HG03460 (cell line): Measurements from ENCODE around the gene ZMIZ1.

Source experiments
- ATAC-seq: cut with Tn5 transposase; IDR thresholded peaks from one replicate; pipeline ENCODE4 v1.9.1; 2021; ENCODE audit not compliant: unreplicated experiment

The ZMIZ1 gene

DNA sequence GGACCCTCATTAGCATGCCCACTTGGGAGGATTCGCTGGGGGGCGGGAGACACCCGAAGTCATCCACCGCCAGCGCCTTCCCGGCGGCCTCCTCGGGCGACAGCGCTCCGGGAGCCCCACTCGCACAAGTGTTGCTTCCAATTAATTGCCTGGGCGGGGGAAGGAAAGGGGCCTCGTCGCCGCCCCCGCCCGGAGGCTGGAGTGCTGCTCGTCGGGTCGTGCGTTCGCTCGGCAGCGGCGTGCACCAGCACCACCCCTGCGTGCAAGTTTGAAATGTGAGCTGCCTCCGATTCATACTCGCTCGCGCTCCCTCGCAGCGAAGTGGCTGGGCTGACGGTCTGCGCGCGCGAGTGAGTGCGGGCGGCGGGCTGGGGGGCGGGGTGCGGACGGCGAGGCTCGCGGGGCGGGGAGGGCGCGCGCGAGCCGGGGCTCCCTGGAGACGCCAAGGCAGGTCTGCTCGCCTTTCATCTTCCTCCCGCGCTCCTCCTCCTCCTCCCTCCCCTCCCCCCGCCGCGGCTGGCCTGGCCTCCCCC, 173.9 kb downstream of the ZMIZ1 start:
- peak; percentile 23 for ATAC-seq

DNA sequence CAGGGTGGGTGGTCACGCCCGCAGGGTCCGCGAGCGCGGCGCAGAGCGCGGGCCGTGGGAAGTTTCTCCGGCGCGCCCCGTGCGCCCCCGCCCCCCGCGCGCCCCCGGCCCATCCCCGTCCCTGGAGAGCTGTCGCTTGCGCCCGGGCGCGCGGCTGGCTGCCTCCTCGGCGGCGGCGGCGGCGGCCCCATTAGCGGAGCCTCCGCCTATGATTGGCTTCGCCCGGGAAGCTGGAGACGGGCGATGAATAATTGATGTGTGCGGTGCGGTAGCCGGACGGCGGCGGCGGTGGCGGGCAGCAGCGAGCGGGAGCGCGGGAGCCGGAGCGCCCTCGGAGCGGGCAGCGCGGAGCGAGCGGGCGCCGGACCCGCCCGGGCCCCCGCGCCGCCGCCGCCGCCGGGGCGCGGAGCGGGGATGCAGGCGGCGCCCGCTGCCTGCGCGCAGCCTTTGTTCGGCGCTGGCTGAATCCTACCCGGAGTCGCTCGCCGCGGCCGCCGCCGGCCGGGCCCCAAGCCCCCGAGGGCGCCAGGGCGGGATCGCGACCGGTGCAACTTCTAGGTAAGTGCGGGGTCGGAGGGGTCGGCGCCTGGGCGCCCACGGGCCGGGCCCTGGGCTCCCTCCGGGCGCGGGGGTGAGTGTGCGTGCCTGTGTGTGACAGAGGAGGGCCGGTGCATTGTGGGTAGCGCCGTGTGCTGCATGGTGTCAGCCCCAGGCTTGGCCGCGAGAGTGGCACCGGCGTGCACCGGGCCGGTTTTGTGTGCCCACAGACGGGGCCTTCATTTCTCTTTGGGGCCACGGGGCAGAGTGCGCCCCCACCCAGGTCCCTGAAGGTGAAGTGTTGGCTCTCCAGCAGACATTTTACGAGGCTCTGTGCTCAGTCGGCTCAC, 174.7 kb downstream of the ZMIZ1 start:
- peak; percentile 37 for ATAC-seq

DNA sequence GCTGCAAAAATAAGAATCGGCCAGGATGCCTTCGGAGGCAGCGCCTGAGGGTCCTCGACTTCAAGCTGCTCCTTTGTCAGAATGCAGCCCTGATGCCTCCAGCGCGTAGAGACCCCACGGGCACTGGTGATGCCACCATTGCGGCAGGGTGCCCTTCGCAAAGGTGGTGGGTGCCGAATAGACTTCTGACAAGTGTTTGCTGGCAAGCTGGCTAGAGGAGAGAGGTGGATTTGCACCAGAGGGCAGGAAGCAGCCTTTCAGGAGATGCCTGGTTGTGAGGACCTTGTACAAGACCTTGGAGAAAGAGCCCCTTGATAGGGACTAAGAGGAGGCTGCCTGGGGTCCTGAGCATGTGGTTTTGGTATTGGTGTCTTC, 175.3 kb downstream of the ZMIZ1 start:
- ATAC-seq: no peak

DNA sequence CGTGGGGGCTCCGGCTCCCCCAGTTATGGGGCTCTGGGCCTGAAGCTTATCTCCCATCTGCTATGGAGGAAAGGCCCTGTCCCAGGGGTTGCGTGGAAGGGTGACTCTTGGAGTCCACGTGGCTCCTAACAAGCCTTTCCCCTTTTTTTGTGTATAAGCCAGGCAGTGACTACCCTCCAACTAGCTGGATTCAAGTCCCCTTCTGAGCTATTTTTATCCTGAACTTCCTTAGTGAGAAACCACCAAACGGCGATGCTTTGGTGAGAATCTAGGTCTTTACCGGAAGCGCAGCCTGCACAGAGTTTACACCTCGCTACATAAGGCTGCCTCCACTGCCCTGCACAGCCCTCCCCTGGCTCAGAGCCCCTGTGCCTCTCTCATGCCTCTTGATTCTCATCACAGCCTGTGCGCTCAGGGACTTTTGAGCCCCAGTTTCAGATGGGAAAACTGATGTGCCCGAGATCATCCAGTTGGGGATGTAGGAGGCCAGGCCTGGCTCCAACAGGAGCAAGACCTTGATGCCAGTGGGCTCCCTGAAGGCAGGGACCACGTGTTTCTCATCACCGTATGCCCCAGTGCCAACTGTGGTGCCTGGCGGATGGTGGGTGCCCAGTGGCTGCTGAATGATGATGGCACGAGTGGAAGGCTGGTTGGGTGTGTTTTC, 176.2 kb downstream of the ZMIZ1 start:
- peak; percentile 39 for ATAC-seq

DNA sequence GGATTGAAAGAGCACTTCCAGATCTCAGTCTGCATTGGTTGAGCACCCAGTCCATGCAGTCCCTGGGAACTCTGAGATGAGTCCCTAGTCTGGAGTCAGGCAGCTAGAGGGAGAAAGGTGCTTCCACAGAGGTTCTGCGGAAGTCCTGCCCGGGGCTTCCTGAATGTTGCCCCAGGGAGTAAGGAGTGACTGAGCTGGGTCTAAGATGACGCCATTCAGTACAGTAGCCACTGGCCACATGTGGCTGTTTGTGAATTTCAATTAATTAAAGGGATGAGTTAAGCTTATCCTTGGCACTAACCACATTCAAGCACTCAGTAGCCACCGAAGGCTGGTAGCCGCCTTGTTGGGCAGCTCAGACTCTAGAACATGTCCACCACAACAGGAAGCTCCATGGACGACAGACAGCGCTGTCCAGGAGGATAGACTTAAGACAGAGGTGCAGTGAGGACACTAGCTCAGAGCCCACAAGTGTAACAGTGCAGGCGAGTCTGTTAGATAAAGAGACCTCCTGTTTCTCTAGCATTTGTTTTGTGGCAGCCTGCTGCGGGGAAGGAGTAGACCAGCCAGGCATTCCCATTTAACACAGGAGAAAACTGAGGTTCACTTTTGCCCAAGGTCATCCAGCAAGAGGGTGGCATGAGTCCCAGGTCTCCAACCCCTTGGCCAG, 176.9 kb downstream of the ZMIZ1 start:
- ATAC-seq: no peak

DNA sequence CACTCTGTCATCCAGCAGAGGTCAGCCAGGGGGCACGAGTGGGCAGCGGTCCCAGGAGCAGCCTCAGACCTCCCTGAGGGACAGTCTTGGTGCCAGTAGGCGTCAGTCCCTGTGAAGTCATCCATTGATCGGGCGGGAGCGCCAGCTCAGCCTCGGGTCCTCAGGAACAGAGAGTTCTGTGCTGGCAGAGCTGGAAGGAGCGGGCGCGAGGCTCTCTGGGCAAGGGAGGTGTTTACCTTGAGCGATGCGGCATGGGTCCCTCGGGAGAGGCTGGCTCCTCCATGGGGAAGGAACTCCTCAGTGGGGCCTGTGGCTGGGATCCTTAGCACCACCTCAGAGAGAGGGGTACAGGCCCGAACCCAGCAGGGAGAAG, 177.4 kb downstream of the ZMIZ1 start:
- no peak for ATAC-seq

DNA sequence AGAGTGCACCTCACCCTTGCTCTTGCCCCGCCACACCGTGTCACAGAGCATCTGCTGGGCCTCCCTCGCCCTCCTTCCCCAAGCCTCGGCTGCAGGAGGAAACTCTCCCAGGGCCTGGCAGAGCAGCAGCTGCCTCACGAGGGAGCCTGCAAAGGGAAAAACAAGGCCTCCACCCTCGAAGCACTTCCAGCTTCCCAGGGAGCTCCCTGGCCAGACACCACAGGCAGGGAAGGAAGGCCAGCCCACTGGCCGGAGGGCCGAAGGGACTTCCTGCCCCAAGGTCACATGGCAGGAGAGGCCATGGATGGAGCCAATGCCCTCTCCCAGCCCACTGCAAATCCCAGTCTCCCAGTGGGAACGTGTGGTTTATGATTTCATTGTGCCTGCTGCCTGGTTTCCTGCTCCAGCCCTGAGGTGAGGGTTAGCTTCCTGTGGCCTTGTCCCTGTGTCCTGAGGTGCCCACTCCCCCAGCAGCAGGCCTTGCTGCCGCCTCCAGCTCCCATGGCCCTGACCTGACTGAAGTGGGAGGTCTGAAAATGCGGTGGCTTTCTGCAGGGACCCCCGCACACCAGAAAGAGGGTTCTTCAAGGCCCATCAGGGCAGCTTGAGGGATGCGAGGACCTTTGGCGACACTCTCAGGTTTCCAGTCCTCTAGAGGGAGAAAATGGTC, 178.0 kb downstream of the ZMIZ1 start:
- ATAC-seq: no peak

DNA sequence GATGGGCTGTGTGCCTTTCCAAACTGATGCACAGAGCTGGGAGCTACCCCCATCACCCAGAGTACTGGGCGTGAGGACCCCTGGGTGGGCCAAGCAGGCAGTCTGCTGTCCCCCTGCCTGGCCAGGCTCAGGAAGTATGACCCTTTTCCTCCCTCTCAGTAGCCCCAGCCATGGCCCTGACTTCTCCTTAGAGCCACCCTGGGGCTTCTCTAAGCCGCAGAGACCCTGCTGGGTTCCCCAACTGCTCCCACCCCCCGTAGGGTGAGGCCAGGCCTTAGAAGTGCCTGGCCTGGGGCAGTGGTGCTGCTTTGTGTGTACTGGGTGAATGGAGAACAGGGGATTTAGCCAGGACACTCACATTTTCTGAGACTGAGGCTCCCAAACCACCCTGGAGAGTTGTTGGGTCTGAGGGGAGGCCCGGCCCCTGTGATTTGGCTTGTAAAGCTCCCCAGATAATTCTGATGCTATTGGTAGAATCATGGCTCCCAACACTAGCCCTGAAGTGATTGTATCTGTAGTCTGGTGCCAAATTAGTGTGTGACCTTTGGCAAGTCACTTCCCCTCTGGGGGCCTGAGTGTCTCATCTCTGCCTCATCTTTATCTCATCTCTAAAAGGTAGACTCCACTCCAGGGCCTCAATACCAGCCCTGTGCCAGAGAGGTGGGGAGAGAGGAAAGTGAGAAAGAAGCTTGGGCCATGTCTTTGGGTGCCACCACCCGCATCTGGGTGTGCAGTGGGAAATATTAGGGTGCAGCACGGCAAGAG, 178.8 kb downstream of the ZMIZ1 start:
- no peak for ATAC-seq

DNA sequence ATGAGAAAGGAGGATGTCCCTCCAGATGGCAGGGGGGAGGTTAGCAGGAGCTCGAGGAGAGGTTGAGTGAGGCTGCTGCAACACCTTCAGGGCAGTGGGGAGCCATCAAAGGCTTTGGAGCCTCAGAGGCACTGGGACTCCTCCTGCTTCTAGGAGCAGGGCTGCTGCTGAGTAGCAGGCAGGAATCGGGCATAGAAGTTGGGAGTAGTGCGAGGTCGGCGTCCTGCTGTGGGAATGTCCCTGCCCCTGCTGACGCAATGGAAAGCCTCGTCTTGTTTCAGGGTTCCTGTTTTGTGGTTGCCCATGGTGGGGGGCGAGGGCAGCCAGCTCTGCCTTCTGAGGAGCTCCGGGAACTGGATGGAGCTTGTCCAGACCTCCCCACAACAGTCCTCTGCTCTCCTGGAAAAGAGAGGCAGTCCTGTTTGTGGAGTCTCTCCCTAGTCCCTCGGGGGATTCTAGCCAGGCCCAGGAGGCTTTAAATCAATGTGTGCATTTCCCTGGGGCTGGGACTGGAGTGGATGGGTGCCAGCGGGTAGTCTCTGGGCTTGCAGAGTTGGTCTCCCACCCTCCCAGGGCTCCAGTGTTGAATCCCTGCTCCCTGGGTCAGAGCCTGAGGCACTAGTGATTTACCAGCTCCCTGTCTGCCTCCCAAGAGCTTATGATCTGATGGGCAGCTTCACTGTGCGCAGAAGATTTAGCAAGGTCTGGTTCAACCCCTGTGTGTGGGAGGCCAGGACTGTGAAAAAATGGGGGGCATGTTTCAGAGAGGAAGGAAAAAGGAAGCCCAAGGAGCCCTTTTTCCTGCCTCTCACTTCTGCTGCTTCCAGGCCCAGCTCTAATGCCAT, 179.8 kb downstream of the ZMIZ1 start:
- no peak for ATAC-seq

DNA sequence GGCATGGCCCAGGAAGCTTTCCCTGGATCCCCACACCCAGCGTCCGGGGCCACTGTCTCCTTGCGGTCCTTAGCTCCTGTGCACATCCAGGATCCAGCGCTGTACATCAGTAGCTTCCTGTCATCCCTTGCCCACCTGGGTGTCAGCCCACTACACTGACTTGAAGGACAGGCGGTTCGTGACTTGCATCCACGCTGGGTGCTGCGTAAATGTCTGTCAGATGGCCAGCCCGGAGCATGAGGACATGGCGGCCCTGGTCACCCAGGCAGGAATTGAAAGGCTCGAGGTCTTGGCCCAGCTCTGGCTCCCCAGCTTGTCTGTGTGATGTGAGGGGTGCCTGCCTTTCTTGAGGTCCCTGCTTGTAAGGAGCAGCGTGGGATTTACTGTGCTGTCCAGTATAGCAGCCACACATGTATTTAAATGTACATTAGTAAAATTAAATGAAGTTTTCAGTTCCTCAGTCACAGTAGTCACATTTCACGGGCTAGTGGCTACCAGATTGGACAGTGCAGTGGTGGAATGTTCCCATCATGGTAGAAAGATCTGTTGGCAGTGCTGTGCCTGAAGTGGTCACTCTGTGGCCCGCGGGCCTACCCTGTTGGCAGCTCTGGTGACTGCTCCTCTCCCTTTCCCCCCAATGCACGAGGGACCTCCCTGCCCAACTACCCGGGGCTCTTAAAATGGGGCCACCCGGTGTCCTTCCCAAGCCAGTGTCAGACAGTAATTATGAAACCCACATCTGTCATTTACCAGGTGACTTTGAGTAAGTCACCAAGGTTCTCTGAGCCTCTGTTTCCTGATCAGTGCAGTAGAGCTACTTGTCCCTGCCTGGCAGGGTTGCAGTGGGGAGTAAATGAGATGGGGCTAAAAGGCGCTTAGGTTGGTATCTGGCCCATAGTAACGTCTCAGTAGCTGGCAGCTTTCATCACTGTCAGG, 180.7 kb downstream of the ZMIZ1 start:
- peak; percentile 56 for ATAC-seq

DNA sequence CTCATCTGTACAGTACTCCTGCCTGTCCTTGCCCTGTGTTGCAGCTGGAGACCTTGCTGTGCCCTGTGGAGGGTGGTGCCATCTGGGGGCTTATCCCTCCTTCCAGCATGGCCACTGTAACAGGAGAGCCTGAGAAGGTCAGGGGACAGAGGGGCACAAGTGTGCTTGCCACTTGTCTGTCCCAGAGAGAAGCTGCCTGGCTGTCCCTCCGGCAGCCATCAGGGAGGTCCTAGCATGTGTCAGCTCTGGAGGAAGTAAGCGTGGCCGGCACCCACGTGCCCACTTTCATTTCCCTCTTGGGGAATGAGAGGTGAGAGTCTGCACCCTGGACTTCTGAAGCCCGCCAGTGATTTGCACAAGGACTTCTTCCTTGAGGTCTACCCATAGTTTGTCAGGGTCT, 181.5 kb downstream of the ZMIZ1 start:
- ATAC-seq: peak; percentile 27

DNA sequence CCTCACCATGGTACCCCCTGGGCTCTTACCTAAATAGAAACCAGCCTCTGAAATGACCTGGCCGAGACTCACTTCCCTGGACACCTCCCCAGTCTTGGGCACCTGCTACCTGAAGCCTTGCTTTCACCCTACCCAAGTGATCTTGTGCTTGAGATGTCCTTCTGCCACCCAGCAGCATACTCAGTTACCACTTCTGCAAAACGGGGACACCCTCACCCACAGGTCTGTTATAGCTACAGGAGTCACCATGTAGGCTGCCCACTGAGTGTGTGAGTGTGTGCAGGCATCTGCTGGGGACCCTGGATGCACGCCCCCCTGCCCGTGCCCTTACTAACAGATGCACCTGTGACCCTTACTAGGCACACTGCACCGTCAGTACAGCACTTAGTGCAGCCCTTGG, 183.7 kb downstream of the ZMIZ1 start:
- ATAC-seq: no peak

DNA sequence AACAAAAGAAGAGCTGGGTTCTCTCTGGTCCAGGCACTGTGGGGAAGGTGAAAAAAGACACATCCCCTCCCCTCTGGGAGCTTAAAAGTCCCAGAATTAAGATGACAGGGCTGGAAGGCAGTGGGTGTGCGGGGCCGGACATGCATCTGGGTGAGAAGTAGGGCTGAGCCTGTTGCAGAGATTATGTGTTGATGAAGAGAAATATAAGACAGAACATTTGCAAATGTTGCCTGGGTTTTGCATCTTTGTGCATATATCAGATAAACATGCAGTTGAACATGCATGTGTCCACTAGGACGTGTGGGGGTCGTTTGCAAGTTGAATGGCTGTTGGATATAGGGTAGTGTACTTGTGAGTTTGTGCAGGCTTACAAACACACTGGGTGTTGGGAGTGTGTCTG, 184.2 kb downstream of the ZMIZ1 start:
- no peak for ATAC-seq

DNA sequence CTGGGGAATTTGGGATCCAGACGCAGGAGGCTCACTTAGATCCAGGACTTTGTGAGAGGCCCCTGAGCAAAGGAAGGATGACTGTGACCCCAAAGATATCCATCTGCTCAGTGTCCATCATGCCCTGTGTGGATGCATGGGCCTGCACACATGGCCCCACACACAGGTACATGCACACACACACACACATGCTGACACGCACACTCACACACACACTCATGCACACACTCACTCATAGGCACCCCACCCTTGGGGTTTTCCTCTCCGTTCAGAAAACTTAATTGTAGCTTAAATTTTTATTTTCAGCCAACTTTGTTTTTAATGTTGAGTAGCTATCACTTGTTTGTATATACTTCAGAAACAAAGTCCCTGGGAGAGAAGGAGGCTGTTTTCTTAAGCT, 184.9 kb downstream of the ZMIZ1 start:
- ATAC-seq: no peak

DNA sequence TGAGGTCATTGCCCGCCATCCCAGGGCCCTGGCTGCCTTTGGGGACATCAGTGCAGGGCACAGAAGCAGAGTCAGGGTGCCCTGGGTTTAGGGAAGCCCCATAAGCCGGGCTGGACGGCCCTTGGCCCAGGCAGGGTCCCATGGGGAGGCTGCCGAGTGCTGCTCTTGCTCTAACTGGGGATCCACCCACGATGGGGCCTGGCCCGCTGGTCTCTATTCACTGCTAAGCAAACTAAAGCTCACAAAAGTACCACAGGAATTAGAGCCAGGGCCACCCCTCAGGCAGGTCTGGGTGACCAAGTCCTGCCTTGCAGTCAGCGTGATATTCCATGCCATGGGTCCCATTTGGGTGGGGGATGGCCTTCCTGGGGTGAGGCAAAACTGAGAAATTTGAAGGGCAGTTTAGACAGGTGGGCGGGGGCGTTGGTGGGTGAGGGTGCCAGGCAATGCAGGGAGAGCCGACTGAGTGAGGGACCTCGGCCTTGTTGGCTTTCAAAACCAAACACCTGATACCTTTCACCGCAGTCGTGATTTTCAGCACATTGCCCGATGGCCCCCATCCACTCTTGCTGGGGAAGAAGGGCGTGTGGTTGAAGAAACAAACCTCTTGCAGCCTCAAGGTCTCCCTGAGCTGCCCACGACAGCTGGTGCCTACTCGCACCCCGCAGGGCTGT, 185.7 kb downstream of the ZMIZ1 start:
- ATAC-seq: no peak

DNA sequence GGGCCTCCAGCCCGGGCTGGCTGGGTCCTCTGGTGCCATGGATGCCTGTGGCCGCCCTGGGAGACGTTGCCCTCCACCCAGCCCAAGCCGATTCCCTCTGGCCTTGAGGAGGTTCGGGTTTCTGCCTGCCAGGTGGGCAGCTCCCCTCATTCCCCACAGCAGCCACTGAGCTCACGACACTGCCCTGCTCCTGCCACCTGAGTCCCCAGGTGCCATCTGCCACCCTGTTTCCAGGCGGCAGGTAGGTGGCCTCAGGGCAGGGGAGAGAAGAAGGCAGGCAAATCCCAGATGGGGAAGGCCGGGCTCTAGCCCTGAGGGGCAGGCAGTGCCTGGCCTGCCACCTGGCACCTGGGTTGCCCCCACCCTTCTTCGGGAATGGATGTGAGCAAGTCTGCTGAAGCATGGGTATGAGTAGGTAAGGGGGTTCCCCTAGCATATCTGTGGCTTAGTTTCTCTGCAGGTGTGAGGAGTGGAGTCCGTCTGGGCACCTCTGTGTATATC, 186.3 kb downstream of the ZMIZ1 start:
- ATAC-seq: no peak

DNA sequence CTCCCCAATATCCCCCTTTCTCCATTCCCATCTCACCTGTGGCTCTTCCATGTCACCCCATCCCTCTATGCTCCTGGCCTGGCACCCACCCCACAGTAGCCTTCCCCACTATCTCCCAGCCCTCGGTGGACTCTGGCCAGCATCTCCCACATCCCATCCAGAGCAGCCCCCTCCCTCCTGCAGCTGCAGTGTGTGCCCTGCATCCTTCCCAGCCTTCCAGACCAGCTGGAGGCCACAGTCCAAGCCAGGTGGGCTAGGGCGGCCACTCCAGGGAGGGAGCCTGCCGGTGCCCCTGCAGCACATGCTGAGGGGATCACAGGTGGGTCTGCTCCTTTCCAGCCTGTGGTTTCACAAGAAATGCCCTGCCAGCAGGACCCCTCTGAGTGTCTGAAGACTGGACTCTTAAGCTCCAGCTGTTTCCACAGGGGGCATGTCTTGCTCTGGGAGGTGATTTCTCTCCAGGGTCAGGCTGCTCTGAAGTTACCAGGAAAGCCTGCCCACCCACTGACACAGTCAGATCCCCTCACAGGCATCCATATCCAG, 187.6 kb downstream of the ZMIZ1 start:
- no peak for ATAC-seq
